Activated CD8-positive, alpha-beta memory T cell treated with anti-CD3 and anti-CD28 coated beads for 4 hours (primary cell): ENCODE data around the gene KRT10.
"Not testable (repeated sequence)": the region's sequence is repeated elsewhere in the genome, so short reads cannot be mapped to it uniquely, and the experiment has no call there.

Source experiments
- DNase-seq, 2 donors: peaks; one replicate each; pipeline ENCODE4 v3.0.0-alpha.2; 2020; ENCODE audit warnings: low read depth in 2 of 2

Gene KRT10

DNA sequence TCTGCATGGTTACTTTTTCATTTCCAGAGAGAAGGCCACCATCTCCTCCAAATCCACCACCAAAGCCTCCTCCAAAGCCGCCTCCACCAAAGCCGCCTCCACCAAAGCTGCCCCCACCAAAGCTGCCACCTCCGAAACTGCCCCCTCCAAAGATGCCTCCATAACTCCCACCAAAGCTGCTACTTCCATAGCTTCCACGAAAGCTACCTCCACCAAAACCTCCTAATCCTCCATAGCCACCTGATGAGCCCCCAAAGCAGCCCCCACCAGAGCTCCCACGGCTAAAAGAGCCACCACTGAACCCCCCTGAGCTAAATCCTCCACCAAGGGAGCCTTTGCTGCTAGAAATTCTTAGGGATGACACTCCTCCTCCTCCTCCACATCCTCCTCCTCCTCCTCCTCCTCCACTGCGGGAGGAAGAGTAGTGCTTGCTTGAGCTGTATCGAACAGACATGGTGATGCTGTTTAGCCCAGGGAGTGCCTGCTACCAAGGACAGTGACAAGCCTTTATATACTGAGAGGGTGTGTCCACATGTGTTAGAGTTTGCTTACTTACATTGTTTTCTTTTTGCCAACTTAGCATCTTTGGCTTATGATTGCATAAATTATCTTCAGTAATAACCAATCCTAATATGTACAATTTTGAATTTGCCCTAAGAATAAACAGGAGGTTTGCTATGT, at the start of gene KRT10:
Gene KRT10, minus strand, starts transcription at position 483 of the 681 bp plus-strand sequence. Its CDS starts 29 bp downstream, at position 454.
- no peak for DNase-seq

DNA sequence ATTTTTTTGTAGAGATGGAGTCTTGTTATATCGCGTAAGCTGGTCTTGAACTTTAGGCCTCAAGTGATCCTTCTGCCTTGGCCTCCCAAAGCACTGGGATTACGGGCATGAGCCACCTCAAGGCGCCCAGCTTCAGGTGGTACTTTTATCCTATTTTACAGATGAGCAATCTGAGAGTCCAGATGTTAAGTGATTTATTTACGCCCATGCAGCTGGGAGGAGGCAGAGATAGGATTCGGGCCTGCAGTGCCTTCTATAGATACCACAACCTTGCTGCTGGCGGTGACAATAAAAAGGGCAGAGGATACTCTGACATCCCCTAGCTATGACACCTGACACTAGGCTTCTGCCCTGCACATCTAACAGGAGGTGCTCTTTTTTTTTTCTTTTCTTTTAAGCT, 48.9 kb upstream of the KRT10 start:
- no peak for DNase-seq

DNA sequence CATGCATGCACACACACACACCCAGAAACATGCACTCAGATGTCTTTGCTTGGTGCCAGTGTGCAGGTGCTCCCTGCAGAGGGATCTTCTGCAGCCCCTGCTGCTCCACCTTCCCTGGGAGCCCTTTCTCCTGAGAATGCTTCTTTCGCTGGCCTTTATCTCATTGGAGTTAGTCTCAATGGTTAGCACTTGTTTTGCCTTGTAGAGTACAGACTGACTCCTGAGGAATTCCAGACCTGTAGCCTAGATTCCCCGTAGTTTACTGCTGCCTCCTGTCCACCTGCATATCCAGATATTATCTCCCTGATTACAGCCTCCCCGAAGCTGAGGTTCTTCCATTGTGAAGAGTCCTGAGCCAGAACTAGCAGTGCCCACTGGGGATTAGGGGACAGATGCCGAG, 47.7 kb upstream of the KRT10 start:
- no peak for DNase-seq

DNA sequence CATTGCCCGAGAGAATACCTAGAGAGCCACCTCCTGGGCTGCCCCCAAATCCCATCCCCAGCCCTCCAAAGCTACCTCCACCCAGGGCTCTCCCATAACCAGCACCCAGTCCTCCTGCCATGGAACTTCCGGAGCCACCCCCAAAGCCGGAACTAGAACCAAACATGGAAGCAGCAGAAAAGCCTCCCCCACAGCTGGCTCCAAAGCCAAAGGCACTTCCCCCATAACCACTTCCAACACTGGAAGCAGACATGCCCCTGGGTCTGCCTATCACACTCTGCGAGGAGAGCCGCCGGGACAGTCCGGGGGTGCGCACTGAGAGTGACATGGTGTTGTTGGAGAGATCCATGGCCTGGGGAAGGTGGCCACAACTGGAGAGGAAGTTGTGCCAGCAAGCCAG, 44.4 kb upstream of the KRT10 start, which contains the start of gene KRT12:
Gene KRT12, minus strand, starts transcription at position 386 of the 400 bp plus-strand sequence. Its CDS starts 37 bp downstream, at position 349.
- no peak for DNase-seq

DNA sequence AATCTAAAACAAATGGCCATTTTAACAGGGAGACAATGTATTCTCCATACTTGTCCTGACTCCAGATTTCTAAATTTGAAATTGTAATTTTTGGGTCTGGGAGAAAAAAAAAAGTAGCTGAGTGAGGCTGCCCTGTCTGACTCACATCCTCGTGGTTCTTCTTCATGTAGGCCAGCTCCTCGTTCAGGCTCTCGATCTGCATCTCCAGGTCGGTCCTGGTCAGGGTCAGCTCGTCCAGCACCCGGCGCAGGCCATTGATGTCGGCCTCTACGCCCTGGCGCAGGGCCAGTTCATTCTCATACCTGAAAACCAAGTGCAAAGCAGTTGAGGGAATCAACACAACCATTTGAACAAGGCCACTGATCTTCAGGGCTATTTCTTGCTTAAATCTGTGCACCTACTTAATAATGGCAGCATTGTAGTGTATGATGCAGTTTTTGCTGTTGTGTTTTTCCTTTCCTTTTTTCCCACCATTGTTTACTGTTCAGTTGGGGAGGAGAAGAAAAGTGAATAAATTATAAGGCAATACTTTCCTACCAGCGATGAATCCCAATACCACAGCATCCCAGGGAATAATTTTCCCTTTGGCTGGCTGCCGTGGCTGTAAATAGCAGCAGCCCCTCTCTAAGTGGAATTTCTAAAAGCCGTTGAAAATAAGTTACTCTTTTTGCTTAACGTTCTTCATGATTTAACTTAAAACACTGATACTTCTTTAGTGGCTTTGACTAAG, 42.4 kb upstream of the KRT10 start:
- no peak for DNase-seq

DNA sequence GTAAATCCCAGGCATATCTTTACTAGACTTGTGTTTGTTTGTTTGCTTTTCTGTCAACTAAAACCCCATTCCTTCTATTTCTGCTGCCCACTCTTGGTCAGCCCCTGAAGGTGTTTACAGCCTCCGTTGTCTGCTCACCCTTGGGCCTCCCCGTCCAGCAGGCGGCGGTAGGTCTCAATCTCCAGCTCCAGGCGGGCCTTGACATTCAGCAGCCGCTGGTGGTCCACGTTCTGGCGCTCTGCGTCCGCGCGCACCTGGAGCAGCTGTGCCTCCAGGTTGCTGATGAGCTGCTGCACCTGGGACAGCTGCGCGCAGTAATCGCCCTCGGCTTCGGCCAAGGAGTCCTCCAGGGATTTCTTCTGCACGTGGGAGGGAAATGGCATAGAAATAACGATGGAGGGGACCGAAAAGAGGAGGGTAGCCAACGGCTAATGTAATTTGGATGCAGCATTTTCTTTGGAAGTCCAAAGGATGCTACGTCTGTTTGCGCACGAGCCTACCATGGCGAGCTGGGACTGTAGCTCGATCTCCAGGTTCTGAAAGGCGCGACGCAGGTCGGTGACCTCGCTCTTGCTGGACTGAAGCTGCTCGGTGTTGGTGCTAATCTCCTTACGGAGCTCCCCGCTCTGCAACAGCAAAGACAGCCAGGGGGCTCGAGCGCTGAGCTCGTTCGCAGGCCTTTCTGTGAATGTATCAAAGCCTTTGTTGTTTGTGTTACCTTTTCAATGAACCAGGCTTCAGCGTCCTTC, 40.7 kb upstream of the KRT10 start:
- DNase-seq, result no peak

DNA sequence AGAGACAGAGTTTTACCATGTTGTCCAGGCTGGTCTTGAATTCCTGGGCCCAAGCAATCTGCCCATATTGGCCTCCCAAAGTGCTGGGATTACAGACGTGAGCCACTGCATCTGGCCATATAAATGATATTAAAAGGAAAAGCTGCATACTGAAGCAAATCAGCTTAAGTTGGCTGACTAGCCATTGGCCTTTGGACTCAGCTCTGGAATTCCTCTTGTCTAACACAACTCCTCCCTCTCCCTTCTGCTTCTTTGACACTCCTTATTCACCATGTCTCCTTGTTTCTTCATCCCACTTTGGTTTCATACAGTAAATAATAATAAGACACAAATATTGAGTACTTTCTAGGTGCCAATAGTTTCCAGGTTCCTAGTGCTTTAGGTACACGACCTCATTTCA, 37.1 kb upstream of the KRT10 start:
- no peak for DNase-seq

DNA sequence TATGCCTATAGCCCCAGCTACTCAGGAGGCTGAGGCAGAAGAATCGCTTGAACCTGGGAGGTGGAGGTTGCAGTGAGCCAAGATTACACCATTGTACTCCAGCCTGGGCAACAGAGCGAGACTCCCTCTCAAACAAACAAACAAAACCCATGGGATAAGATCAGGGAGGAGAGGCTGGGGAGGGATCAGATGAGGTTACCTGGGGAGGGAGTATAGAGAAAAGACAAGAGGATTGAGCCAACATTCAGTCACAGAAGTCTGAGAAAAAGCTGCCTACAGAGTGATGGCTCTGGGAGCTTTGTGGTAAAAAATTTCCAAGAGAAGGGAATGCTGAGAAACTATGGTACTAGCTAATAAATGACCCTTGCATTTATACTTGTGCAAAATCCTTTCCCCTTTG, 36.3 kb upstream of the KRT10 start:
- not testable (repeated sequence) for DNase-seq

DNA sequence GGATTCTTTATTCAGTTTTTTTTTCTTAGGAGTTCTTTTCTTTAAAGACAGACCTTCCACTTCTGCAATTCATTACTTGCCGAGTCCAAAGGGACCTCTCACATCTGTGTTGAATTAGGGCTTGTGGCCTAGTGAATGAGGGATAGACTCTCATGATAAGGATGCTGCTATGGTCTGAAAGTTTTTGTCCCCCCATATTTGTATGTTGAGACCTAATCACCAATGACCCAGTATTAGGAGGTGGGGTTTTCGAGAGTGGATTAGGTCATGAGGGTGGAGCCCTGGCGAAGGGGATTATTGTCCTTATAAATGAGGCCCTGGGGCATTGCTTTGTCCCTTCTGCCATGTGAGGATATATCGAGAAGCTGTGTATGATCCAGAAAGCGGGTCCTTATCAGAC, 35.1 kb upstream of the KRT10 start:
- no peak for DNase-seq

DNA sequence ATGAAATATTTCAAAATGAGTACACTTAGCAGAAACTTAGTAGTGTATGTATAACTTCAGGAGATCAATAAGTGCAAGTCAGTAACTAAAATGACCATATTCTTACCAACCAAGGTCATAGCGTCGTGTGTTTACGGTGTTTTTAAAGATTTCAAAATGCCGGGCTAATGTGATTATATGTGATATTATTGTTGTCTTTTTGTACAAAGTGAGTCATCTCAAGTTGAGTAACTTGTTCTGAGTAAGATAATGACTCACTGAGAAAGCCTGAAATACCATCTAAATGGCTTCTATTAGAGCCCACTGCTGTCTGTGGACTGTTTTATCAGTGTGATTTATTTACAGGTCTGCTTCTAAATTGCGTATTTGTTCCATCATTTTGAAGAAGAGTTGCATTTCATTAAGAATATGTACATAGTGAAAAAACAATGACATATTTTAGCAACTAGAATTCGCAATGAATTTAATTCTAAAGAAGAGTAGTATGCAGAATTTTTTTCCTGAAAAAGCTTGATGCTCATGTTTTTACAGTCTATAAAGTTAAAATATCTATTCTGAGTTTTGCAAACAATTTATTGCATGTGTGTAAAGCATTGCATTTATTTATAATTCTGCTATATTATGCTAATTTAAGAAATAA, 31.9 kb upstream of the KRT10 start:
- DNase-seq, result no peak

DNA sequence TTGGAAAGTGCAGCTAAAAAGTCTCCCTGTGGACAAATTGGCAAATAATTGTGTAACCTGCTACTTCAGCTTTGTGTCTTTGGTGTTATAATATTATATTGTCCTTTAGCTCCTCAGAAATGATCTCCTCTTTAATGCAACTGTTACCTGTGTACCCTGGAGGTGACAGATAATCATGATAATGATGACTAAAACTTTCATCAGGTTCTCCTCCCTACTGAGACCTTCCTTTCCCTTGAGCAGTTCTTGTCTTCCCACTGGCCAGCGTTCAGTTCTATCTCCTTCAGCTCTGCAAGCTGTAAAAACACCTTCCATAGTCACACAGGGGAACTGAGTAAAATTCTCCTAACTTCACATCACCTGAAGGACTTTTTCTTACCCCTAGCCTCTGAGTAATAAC, 29.9 kb upstream of the KRT10 start:
- DNase-seq, result no peak

DNA sequence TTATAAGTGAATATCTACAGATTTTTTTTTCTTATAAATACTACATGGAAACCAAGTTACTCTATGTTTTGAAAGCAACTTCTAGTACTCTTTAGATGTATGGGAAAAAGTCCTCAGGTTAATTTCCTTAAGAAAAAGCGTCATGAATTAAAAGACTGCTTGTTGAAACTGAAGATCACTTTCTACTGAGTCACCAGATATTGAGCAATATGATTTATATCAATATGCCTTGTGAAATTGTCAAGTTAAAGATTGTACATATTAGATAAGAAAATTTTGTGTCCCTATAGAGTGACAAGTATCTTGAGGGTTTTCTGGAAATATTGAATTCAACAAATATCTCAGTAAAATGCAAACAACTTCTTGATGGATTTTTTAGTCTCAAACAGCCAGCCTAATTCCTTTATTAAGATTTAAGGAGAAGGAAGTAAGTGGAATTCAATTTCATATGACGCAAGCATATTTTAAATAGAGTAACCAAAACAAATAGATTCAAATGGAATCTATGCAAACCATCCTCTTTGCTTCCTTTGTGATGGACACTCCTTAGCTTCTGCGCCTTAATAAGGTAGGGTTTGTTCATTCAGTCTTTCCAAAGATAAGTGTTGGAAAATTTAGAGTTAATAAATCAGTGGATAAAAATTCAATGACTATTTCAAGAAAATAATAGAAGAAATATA, 28.0 kb upstream of the KRT10 start:
- no peak for DNase-seq

DNA sequence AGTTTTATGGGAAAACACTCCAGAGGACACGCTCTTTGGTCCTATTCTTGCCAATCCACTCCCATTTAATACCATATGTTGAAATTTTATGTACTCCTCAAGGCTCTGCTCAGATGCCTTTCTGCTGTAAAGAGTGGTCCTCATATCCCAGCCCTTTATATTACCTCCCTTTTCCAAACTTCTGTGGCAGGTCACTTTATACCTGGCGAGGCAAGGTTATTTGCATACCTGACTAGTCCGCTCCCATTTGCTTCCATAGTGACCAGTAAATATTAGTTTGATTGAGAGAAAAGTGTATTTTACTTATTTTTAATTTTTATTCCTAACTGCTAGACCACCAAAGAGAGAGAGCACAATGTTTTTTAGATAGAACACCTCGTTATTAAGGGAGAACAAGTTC, 27.3 kb upstream of the KRT10 start:
- no peak for DNase-seq

DNA sequence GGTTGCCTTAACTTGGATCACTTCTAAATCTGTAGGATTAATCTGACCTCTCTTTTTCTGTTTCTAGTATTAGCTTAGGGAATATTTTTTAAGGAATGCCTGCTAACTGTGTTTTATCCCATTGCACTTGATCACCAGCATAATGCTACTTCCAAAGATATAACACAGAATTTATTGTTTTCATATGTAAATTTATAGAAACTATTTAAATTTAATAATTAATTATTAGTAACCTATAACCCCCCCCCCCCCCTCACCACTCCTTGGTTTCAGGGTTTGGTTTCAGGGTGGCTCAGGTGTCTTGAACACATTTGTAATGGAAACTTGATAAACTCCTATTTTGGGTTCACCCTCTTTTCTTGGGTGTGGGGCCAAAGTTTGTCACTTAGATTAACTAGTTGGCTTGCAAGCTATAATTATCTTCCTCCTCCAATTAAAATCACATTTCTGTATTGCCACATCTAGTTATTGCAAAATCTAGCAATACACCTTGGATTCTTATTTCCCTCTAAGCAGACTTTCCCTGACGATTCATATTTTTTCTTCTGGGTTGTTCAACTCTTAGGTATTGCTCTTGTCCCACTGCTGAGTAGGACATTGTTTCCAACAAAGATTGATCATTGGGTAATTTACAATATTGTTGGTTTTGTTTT, 26.3 kb upstream of the KRT10 start:
- DNase-seq, result no peak

DNA sequence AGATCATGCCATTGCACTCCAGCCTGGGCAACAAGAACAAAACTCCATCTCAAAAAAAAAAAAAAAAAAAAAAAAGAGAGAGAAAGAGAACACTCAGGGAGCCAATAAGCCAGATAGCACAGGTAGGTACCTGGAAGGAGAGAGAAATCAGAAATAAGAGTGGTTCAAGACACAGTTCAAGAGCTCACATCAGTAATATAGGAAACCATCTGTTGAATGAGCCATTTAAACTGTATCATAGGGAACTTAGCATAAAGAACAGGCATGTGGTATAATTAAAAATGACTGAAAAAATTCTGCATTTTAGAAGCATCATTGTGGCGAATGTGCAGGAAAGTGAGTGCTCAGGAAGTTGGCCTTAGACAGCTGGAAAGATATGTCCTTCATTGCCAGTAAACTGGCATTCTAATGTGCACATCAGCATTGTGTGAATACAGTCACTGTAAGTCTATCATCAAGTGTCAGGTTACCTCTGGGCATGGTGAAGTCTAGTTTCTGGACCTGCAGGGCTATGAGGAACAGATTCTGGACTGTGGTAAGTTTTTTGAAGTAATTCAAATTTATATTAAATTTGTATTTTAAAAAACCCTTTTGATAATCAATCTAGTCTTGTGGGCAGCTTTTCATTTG, 24.2 kb upstream of the KRT10 start:
- no peak for DNase-seq

DNA sequence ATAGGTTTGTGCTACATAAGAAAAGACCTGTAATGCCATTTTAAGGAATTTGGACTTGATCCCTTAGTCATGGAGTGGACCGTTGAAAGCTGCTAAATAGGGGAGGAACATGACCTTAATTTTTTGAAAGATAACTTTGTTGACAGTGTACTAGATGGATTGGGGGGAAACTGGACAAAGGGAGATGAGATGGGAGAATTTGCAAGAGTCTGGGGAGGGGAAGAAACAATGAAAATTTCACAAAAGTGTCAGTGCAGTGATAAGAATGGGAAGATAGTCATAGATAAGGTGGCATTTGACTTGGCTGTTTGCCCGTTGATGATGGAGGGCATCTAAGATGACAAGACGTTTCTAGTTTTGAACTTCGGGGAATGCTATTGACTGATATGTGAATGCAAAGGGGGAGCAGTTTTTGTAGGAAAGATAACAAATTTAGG, 22.3 kb upstream of the KRT10 start:
- DNase-seq, result no peak

DNA sequence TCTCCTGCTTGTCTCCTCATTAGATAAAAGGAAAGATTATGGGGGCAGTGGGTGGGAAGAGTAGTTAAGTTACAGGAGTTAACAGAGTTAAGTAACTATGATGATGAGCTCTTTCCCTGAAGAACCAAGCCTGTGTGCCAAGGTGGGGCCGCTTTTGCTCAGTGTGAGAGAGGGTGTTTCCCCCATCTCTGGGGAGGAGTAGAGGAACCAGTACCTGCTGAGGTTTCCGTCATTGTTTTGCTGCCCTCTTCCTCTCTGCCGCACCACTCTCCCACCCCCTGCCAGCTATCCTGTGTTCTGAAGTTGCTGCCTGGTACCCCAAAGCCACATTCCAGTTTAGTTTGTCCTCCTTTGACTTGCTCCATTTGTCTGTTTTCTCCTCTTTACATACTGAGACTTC, 20.8 kb upstream of the KRT10 start:
- DNase-seq, result no peak

DNA sequence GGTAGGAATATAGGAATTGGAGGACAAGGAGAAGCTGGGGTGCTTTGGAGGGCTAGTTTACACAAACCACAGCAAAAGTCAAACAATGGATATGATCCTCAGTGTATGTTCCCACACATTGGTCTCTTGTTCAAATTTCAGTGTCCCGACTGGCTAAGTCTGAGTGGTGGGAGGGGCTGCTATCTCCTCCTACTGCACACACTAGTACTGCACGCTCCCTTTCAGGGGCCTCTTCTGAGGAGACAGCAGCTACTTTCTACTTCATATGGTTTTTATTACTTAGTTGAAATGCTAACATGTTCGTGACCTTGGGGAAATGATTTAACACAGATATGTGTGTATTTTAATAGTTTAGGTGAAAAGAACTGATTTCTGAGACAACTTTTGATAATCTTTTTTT, 18.8 kb upstream of the KRT10 start:
- DNase-seq, result no peak

DNA sequence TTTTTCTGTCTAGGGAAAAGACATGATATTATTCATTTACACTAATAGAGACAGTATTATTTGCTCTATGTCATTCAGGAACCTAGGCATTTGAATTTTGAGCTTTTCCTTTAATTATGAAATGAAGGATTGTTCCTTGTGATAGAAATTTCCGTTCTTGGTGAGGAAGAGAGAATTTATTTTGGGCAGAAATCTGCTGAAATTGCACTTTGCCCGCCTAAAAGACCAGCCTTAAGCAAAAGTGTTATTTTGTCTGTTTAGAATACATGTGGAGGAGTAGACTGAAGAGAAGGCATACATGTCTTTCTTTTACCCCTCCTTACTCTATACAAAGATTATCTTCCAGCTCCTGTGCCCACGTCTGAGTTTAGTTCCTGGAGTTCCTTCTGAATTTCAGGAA, 16.8 kb upstream of the KRT10 start:
- DNase-seq, result no peak

DNA sequence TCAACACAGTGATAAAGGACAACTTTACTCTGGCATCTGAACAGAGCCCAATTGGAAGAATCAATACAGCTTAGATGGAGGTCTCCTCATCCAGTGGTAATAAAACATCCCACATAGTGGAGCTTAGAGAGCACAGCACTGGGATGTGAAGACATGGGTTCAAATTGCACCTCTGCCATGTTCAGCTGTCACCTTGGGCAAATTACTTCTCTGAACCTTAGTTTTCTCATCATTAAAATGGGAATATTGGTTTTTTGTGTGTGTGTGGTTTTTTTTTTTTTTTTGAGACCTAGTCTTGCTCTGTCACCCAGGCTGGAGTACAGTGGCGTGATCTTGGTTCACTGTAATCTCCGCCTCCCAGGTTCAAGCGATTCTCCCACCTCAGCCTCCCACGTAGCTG, 13.6 kb upstream of the KRT10 start:
- DNase-seq, result no peak

DNA sequence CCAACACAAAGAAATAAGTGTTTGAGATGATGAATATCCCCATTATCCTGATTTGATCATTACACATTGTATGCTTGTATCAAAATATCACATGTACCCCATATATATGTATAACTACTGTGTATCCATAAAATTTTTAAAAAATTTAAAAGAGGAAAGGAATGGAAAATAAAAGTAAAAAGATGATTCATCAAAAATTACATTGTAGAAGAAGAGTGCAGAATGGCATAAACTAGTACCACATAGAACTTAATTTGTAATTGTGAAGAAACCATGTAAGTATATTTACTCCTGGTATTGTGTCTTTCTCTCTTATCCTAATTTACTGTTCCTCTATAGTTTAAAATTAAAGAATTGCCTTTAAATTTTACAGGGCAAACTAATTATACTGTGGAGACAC, 11.5 kb upstream of the KRT10 start:
- DNase-seq, result no peak
